Measurements from ENCODE around the gene PRXL2A.
"Not testable (repeated sequence)": the region's sequence is repeated elsewhere in the genome, so short reads cannot be mapped to it uniquely, and the experiment has no call there.

Gene PRXL2A

GRCh38 chr10:80474941-80475340 lies 66.6 kb downstream of the PRXL2A start:
- no peak for DNase-seq (ENCODE audit: low spot score)

DNA sequence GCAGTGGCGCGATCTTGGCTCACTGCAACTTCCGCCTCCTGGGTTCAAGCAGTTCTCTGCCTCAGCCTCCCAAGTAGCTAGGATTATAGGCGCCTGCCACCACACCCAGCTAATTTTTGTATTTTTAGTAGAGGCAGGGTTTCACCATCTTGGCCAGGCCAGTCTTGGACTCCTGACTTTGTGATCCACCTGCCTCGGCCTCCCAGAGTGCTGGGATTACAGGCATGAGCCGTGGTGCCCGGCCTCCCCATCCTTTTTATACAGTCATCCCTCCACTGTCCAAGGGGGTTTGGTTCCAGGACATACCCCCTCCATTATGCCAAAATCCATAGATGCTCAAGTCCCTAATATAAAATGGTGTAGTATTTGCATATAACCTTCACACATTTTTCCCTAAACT lies 67.3 kb downstream of the PRXL2A start:
- DNase-seq (ENCODE audit: low spot score), result not testable (repeated sequence)

DNA sequence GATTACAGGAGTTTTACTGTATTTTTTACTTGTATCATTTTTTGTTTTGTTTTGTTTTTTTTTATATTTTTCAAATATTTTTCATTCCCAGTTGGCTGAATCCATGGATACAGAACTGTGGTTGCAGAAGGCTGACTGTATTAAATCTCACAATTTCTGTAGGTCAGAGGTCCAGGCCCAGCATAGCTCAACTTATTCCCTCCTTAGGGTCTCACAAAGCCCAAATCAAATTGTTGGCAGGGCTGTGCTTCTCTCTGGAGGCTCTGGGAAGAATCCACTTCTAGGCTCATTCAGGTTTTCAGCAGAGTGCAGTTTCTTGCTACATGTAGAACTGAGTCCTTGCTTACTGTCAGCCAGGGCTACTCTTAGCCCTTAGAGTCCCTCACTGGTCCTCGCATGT lies 68.3 kb downstream of the PRXL2A start:
- DNase-seq (ENCODE audit: low spot score), result no peak

DNA sequence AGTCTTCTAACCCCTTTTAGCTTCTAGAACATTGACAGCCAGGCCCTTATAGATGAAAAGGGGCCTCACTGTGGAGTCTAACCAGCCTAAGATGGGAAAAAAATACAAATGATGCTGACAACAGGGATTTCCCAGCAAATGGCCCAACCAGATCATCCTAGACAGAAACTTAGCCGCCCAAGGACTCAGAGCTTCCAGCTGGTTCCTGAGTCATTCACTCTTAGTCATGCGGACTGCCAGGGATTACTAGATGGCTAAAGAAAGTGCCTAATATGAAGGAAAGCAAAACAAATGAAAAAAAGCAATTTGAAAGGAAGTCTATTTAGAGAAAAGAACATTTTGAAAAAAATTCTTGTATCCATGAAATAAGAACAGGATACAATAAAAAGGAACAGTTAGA lies 69.5 kb downstream of the PRXL2A start:
- DNase-seq (ENCODE audit: low spot score), result peak; percentile 36

- not testable (repeated sequence) for DNase-seq (ENCODE audit: low spot score)
Observed at GRCh38 chr10:80480373-80480772, 72.0 kb downstream of the PRXL2A start.

GRCh38 chr10:80480852-80481251 lies 72.5 kb downstream of the PRXL2A start:
- DNase-seq (ENCODE audit: low spot score), result no peak

DNA sequence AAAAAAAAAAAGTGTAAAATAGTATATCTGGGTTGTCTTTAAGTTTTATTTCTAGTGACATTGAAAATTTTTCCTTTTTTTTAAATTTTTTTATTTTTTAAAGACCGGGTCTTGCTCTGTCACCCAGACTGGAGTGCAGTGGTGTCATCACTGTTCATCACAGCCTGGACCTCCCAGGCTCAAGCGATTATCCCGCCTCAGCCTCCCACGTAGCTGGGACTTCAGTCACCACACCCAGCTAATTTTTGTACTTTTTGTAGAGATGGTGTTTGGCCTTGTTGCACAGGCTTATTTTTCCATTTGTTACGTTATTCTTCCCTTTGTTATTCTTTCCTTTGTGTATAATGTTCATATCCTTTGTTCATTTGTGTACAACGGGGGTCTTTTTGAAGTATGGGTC lies 75.9 kb downstream of the PRXL2A start:
- no peak for DNase-seq (ENCODE audit: low spot score)

DNA sequence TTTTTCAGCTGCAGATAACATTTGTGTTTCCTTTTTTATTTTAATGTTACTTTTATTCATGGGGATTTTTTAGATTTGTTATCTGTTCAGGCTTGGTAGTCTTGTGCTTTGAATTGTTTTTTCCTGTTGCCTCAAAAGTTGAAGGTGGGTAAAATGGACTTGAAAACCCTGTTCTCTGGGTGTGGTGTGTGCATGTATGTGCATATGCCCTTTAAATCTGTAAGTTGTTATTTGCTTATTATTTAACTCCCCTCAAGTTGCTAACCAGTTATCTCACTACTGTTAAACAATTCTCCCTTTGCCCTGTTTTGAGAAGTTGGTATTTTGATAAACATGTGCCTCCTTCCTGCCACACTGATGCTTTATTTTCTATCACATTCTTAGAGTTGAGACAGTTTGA lies 76.3 kb downstream of the PRXL2A start:
- DNase-seq (ENCODE audit: low spot score), result no peak

- no peak for DNase-seq (ENCODE audit: low spot score)
Observed at GRCh38 chr10:80485076-80485945, 77.0 kb downstream of the PRXL2A start.

- no peak for DNase-seq (ENCODE audit: low spot score)
Observed at GRCh38 chr10:80485946-80486764, 77.8 kb downstream of the PRXL2A start.
